T-cell (primary cell): ENCODE results near the gene DOCK1. TPM values are rescaled to one million over a fixed set of nuclear protein-coding genes. Genes with fewer than 3 reads are reported as not detected.

Experiments used
- ATAC-seq, 4 experiments: fragments of 200-7000 bp in 3 of 4; fragments of 150-1000 bp in 1 of 4; cut with Tn5 transposase; replicated peaks in 1 of 4; 1 replicate in 3 of 4; 2 replicates in 1 of 4; pipeline ENCODE4 v1.10.0; 2021; ENCODE audit warnings: moderate library complexity in 3 of 4, mild to moderate bottlenecking in 2 of 4, moderate number of reproducible peaks in 1 of 4
- CTCF ChIA-PET, 2 donors: fragments of 300-600 bp; sonication (Branson Sonifier 250); formaldehyde crosslinking; loops; one replicate each; lab custom pipeline; 2022; ENCODE audit warnings: antibody characterized with exemption in 2 of 2; lab: Charles Lee
- POLR2A ChIA-PET, 2 donors: fragments of 300-600 bp; sonication (Branson Sonifier 250); formaldehyde crosslinking; loops; one replicate each; lab custom pipeline; 2022; ENCODE audit warnings: antibody characterized with exemption in 2 of 2; lab: Charles Lee
- DNase-seq, 35 experiments: peaks; one replicate each; pipeline versions ENCODE4 v3.0.0 to v3.0.0-alpha.2; 2013 to 2023
- H3K27ac ChIP-seq: one replicate; pipeline ENCODE4 v1.5.1; 2013; ENCODE audit warnings: low read length
- H3K27me3 ChIP-seq, 2 experiments: replicated peaks in 1 of 2; 1 replicate in 1 of 2; 2 replicates in 1 of 2; pipeline versions ENCODE4 v1.6.1 to v1.7.0; 2013; ENCODE audit warnings: low read length in 1 of 2, mixed read lengths in 1 of 2; ENCODE audit not compliant: control insufficient read depth in 2 of 2, insufficient read depth in 2 of 2; ENCODE audit errors: extremely low read depth in 1 of 2
- H3K36me3 ChIP-seq, 2 donors: 1 replicate in 1 of 2; 2 replicates in 1 of 2; pipeline versions ENCODE4 v1.6.1 to v1.7.0; 2013; ENCODE audit warnings: low read length in 1 of 2; ENCODE audit not compliant: control insufficient read depth in 2 of 2, insufficient read depth in 1 of 2; ENCODE audit errors: extremely low read depth in 1 of 2
- H3K4me1 ChIP-seq, 2 experiments: 1 replicate in 1 of 2; 2 replicates in 1 of 2; pipeline versions ENCODE4 v1.6.1 to v1.7.0; 2013; ENCODE audit warnings: low read length in 2 of 2, mixed read lengths in 1 of 2; ENCODE audit not compliant: insufficient read depth in 2 of 2, control insufficient read depth in 1 of 2; ENCODE audit errors: extremely low read depth in 1 of 2
- H3K4me3 ChIP-seq, 2 donors: 1 replicate in 1 of 2; 2 replicates in 1 of 2; pipeline versions ENCODE4 v1.5.1 to v1.7.0; 2013; ENCODE audit warnings: mild to moderate bottlenecking in 2 of 2, low read length in 1 of 2, moderate library complexity in 1 of 2; ENCODE audit not compliant: control insufficient read depth in 1 of 2; ENCODE audit errors: extremely low read depth in 1 of 2
- H3K9me3 ChIP-seq: 2 replicates; pipeline ENCODE4 v1.7.0; 2013
- H3K27ac Mint-ChIP-seq, 2 donors: one replicate each; pipeline ENCODE4 v1.8.0; 2020 to 2021; ENCODE audit warnings: mild to moderate bottlenecking in 2 of 2, mixed read lengths in 2 of 2
- H3K27me3 Mint-ChIP-seq, 2 donors: one replicate each; pipeline ENCODE4 v1.8.0; 2021 to 2022; ENCODE audit warnings: mixed read lengths in 2 of 2
- H3K36me3 Mint-ChIP-seq: one replicate; pipeline ENCODE4 v1.8.0; 2021; ENCODE audit warnings: mixed read lengths
- H3K4me1 Mint-ChIP-seq, 3 donors: one replicate each; pipeline ENCODE4 v1.8.0; 2020 to 2022; ENCODE audit warnings: mixed read lengths in 3 of 3, mild to moderate bottlenecking in 1 of 3
- H3K4me3 Mint-ChIP-seq, 3 donors: one replicate each; pipeline ENCODE4 v1.8.0; 2020 to 2022; ENCODE audit warnings: mild to moderate bottlenecking in 3 of 3, mixed read lengths in 3 of 3, moderate library complexity in 3 of 3
- H3K9me3 Mint-ChIP-seq, 3 donors: one replicate each; pipeline ENCODE4 v1.8.0; 2020 to 2022; ENCODE audit warnings: mixed read lengths in 3 of 3
- WGBS: methylation state at CpG from one replicate; pipeline ENCODE4 v1.1.5; 2013; ENCODE audit warnings: missing lambda C conversion rate; ENCODE audit not compliant: insufficient coverage; 5-methylcytosine and 5-hydroxymethylcytosine counted together
- total RNA-seq, 35 experiments: library from RNA in 6 of 35; stranded (reverse) in 6 of 35; fragments of 120-200 nt in 1 of 35; gene quantifications; one replicate each; pipeline versions ENCODE4 v1.2.1 to v1.2.4 and lab custom pipeline; 2013 to 2026

The DOCK1 gene
- total RNA-seq, 5 donors from 2014 or later (not counting 1 experiment from before 2014, with no cell fraction given) = 0.18 to 0.53 (median 0.37) TPM

GRCh38 chr10:127046975-127047877, 142.0 kb downstream of the DOCK1 start:
- DNase-seq = no peak
- Mint-ChIP-seq H3K36me3 (no peaks in the 10 kb centered on the region), H3K27me3 (no peaks in the 10 kb centered on the region), H3K27ac (no peak overlapping the region), H3K9me3 (no peaks in the 10 kb centered on the region), H3K4me3 (no peak overlapping the region), H3K4me1 (no peaks in the 10 kb centered on the region)
- 79% methylated on average over 4 of the region's 7 CpGs for WGBS
- Histone ChIP-seq H3K9me3 (no peaks in the 10 kb centered on the region), H3K36me3 (no peaks in the 10 kb centered on the region), H3K27me3 (no peaks in the 10 kb centered on the region), H3K27ac (no peak overlapping the region), H3K4me3 (no peak overlapping the region), H3K4me1 (no peaks in the 10 kb centered on the region)
- no peak for ATAC-seq
- CTCF ChIA-PET = no interaction called here
- POLR2A ChIA-PET = no interaction called here

GRCh38 chr10:127047878-127048238, 142.6 kb downstream of the DOCK1 start:
- H3K4me1 Mint-ChIP-seq = no peaks in the 10 kb centered on the region
- CTCF ChIA-PET = no interaction called here
- WGBS = 94% methylated on average over 3 of the region's 6 CpGs

DNA sequence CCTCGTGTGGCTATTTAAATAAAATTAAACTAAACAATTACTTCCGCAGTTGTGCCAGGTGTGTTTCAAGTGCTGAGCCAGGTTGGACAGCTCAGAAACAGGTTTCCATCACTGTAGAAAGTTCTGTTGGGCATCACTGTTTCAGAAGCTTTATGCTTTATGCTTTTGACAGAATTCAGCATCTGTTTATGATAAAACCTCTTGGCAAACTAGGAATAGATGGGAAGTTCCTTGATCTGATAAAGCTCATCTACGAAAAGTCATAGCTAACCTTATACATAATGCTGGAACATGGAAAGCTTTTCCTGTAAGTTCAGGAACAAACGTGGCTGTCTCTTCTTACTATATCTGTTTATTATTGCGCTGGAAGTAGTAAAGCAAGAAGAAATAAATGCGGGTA, 143.4 kb downstream of the DOCK1 start:
- CTCF ChIA-PET = no interaction called here
- no CpG with 5 or more reads among the region's 6 CpGs for WGBS

More at GRCh38 chr10:127047878-127048238, 142.6 kb downstream of the DOCK1 start:
- Histone ChIP-seq H3K4me3 (no peak overlapping the region), H3K27ac (no peak overlapping the region), H3K4me1 (no peaks in the 10 kb centered on the region), H3K36me3 (no peaks in the 10 kb centered on the region), H3K27me3 (peaks cover 0 to 3% of the 10 kb centered on the region in 2 experiments), H3K9me3 (no peaks in the 10 kb centered on the region)
- Mint-ChIP-seq H3K36me3 (no peaks in the 10 kb centered on the region), H3K9me3 (no peaks in the 10 kb centered on the region), H3K4me3 (no peak overlapping the region), H3K27ac (no peak overlapping the region), H3K27me3 (no peaks in the 10 kb centered on the region)
- ATAC-seq = no peak
- POLR2A ChIA-PET = no interaction called here
- no peak for DNase-seq

GRCh38 chr10:127052001-127052400, 146.8 kb downstream of the DOCK1 start:
- POLR2A ChIA-PET = no interaction called here
- ATAC-seq = no peak
- CTCF ChIA-PET = no interaction called here

More for the DNA sequence above, 143.4 kb downstream of the DOCK1 start:
- no peaks in the 10 kb centered on the region for H3K4me1 Mint-ChIP-seq
- no peaks in the 10 kb centered on the region for H3K27me3 Mint-ChIP-seq
- Histone ChIP-seq H3K27ac (no peak overlapping the region), H3K36me3 (no peaks in the 10 kb centered on the region), H3K4me3 (no peak overlapping the region), H3K4me1 (no peaks in the 10 kb centered on the region), H3K9me3 (no peaks in the 10 kb centered on the region), H3K27me3 (peaks cover 0 to 3% of the 10 kb centered on the region in 2 experiments)
- no peaks in the 10 kb centered on the region for H3K36me3 Mint-ChIP-seq
- no peak for DNase-seq
- no peak for ATAC-seq
- H3K9me3 Mint-ChIP-seq = no peaks in the 10 kb centered on the region
- no peak overlapping the region for H3K4me3 Mint-ChIP-seq
- POLR2A ChIA-PET = no interaction called here
- no peak overlapping the region for H3K27ac Mint-ChIP-seq

GRCh38 chr10:127055263-127055662, 150.0 kb downstream of the DOCK1 start:
- no peaks in the 10 kb centered on the region for H3K4me1 ChIP-seq
- ATAC-seq (no peak), DNase-seq (no peak)
- H3K36me3 Mint-ChIP-seq = no peaks in the 10 kb centered on the region
- H3K27me3 Mint-ChIP-seq = no peaks in the 10 kb centered on the region
- CTCF ChIA-PET = no interaction called here
- H3K9me3 Mint-ChIP-seq = peaks cover 8 to 20% (median 12%) of the 10 kb centered on the region in 3 donors
- H3K4me3 Mint-ChIP-seq = no peak overlapping the region
- H3K4me1 Mint-ChIP-seq = no peaks in the 10 kb centered on the region
- no peak overlapping the region for H3K27ac Mint-ChIP-seq
- H3K36me3 ChIP-seq = no peaks in the 10 kb centered on the region
- no peaks in the 10 kb centered on the region for H3K9me3 ChIP-seq
- POLR2A ChIA-PET = no interaction called here
- H3K27ac ChIP-seq = no peak overlapping the region
- H3K4me3 ChIP-seq = no peak overlapping the region
- peaks cover 0 to 3% of the 10 kb centered on the region in 2 experiments for H3K27me3 ChIP-seq

More at GRCh38 chr10:127052001-127052400, 146.8 kb downstream of the DOCK1 start:
- Histone ChIP-seq H3K27ac (no peak overlapping the region), H3K36me3 (no peaks in the 10 kb centered on the region), H3K9me3 (no peaks in the 10 kb centered on the region), H3K4me3 (no peak overlapping the region), H3K4me1 (no peaks in the 10 kb centered on the region), H3K27me3 (peaks cover 0 to 3% of the 10 kb centered on the region in 2 experiments)
- Mint-ChIP-seq H3K36me3 (no peaks in the 10 kb centered on the region), H3K4me3 (no peak overlapping the region), H3K27ac (no peak overlapping the region), H3K9me3 (no peaks in the 10 kb centered on the region), H3K27me3 (no peaks in the 10 kb centered on the region), H3K4me1 (no peaks in the 10 kb centered on the region)
- 80% methylated on average over 7 of the region's 9 CpGs for WGBS
- no peak for DNase-seq

DNA sequence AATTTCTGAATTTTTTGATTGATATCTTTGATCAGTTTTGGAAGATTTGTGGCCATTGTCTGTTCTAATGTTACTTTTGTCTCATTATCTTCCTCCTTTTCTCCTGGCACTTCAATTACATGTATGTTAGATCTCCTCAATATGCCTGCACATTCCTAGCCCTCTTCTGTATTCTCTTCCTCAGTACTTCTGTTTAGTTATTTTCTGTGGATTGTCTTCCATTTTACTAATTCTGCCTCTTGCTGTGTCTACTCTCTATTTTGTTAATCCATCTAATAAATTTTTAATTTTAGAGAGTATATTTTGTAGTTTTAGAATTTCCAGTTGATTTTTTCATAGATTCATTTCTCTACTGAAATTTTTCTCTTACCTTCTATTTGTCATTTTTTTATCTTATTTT, 154.1 kb downstream of the DOCK1 start:
- peaks cover 9 to 34% (median 12%) of the 10 kb centered on the region in 3 donors for H3K9me3 Mint-ChIP-seq
- Histone ChIP-seq H3K4me1 (no peaks in the 10 kb centered on the region), H3K27me3 (peaks cover 0 to 3% of the 10 kb centered on the region in 2 experiments), H3K27ac (no peak overlapping the region), H3K4me3 (no peak overlapping the region), H3K36me3 (no peaks in the 10 kb centered on the region), H3K9me3 (no peaks in the 10 kb centered on the region)
- no peak overlapping the region for H3K27ac Mint-ChIP-seq
- ChIA-PET POLR2A (no interaction called here), CTCF (no interaction called here)
- no peaks in the 10 kb centered on the region for H3K4me1 Mint-ChIP-seq
- ATAC-seq (no peak), DNase-seq (no peak)
- no peaks in the 10 kb centered on the region for H3K36me3 Mint-ChIP-seq
- no peak overlapping the region for H3K4me3 Mint-ChIP-seq
- no peaks in the 10 kb centered on the region for H3K27me3 Mint-ChIP-seq
